GM19452 (cell line): ENCODE measurements around the gene SERPINA1.
"Not testable (repeated sequence)": the region's sequence is repeated elsewhere in the genome, so short reads cannot be mapped to it uniquely, and the experiment has no call there.

ENCODE experiments used
- ATAC-seq: cut with Tn5 transposase; IDR thresholded peaks from one replicate; pipeline ENCODE4 v1.9.1; 2021; ENCODE audit not compliant: unreplicated experiment

Gene SERPINA1

GRCh38 chr14:94372021-94372605 is 16.3 kb downstream of the SERPINA1 start:
- no peak for ATAC-seq

- ATAC-seq: no peak
Measured at GRCh38 chr14:94370524-94370910, 17.9 kb downstream of the SERPINA1 start.

- not testable (repeated sequence) for ATAC-seq
Measured at GRCh38 chr14:94369766-94370523, 18.5 kb downstream of the SERPINA1 start.

- ATAC-seq: no peak
Measured at GRCh38 chr14:94368956-94369355, 19.4 kb downstream of the SERPINA1 start.

GRCh38 chr14:94368243-94368590 is 20.2 kb downstream of the SERPINA1 start:
- no peak for ATAC-seq

GRCh38 chr14:94367347-94368242 is 20.8 kb downstream of the SERPINA1 start:
- no peak for ATAC-seq

GRCh38 chr14:94366146-94366915 is 22.1 kb downstream of the SERPINA1 start, which contains the start of gene SERPINA2:
SERPINA2 (minus strand) TSS chr14:94366698.
- no peak for ATAC-seq

GRCh38 chr14:94365624-94366023 is 22.8 kb downstream of the SERPINA1 start:
- ATAC-seq: no peak

- ATAC-seq: no peak
Measured at GRCh38 chr14:94364964-94365363, 23.4 kb downstream of the SERPINA1 start.

- ATAC-seq: no peak
Measured at GRCh38 chr14:94364037-94364436, 24.4 kb downstream of the SERPINA1 start.

GRCh38 chr14:94363151-94363624 is 25.2 kb downstream of the SERPINA1 start:
- ATAC-seq: no peak

GRCh38 chr14:94362614-94363133 is 25.7 kb downstream of the SERPINA1 start:
- ATAC-seq: no peak

GRCh38 chr14:94361682-94362081 is 26.7 kb downstream of the SERPINA1 start:
- ATAC-seq: no peak

- ATAC-seq: no peak
Measured at GRCh38 chr14:94360945-94361565, 27.3 kb downstream of the SERPINA1 start.

GRCh38 chr14:94357166-94357565 is 31.2 kb downstream of the SERPINA1 start:
- ATAC-seq: no peak

- no peak for ATAC-seq
Measured at GRCh38 chr14:94356379-94357056, 31.9 kb downstream of the SERPINA1 start.

- ATAC-seq: no peak
Measured at GRCh38 chr14:94355191-94355794, 33.1 kb downstream of the SERPINA1 start.

GRCh38 chr14:94354638-94355185 is 33.7 kb downstream of the SERPINA1 start:
- ATAC-seq: no peak

GRCh38 chr14:94354190-94354589 is 34.2 kb downstream of the SERPINA1 start:
- ATAC-seq: not testable (repeated sequence)
